ENCODE results near the gene AKT1S1.

AKT1S1 gene

GRCh38 chr19:49882643-49883042, 5.5 kb upstream of the AKT1S1 start:
- no peak for DNase-seq

GRCh38 chr19:49881672-49882394, 4.7 kb upstream of the AKT1S1 start:
- no peak for DNase-seq

GRCh38 chr19:49881186-49881585, 4.0 kb upstream of the AKT1S1 start:
- DNase-seq = no peak

- no peak for DNase-seq
Measured at GRCh38 chr19:49880162-49880869, 3.2 kb upstream of the AKT1S1 start.

GRCh38 chr19:49879243-49879963, 2.2 kb upstream of the AKT1S1 start:
- DNase-seq = peak; percentile 40 to 51

- no peak for DNase-seq
Measured at GRCh38 chr19:49878744-49879070, 1.6 kb upstream of the AKT1S1 start.

- DNase-seq = peak; percentile 95 to 97
Measured at GRCh38 chr19:49877879-49878743, 956 bp upstream of the AKT1S1 start.

GRCh38 chr19:49876422-49877019, 634 bp downstream of the AKT1S1 start:
- peak; percentile 96 to 99 for DNase-seq

- peak in 1 of 2 donors; percentile 36 for DNase-seq
Measured at GRCh38 chr19:49875857-49876421, 1.2 kb downstream of the AKT1S1 start.

GRCh38 chr19:49875177-49875576, 2.0 kb downstream of the AKT1S1 start:
- DNase-seq = no peak

GRCh38 chr19:49874503-49875157, 2.5 kb downstream of the AKT1S1 start:
- no peak for DNase-seq

- no peak for DNase-seq
Measured at GRCh38 chr19:49873834-49874233, 3.3 kb downstream of the AKT1S1 start.

- DNase-seq = no peak
Measured at GRCh38 chr19:49873129-49873521, 4.0 kb downstream of the AKT1S1 start.

GRCh38 chr19:49872245-49873128, 4.7 kb downstream of the AKT1S1 start:
- no peak for DNase-seq

- no peak for DNase-seq
Measured at GRCh38 chr19:49871349-49871985, 5.7 kb downstream of the AKT1S1 start.

- DNase-seq = no peak
Measured at GRCh38 chr19:49870309-49870901, 6.8 kb downstream of the AKT1S1 start.

- peak; percentile 99 to 100 for DNase-seq
Measured at GRCh38 chr19:49869484-49870308, 7.5 kb downstream of the AKT1S1 start.

GRCh38 chr19:49869009-49869483, 8.1 kb downstream of the AKT1S1 start:
- no peak for DNase-seq

Measured in inflammatory macrophage treated with lipopolysaccharide for 1 hour (primary cell).